OCI-LY3 (cell line): ENCODE results near the gene CAPS2.

Experiments
- H2AFZ ChIP-seq: fragments of 200-600, 300-600 bp; shearing (Covaris generic); 2 replicates; pipeline ENCODE4 v1.6.0; 2014; ENCODE audit warnings: antibody characterized with exemption, low read depth, low read length
- H3K27ac ChIP-seq: fragments of 200-600, 300-600 bp; sonication (generic); 2 replicates; pipeline ENCODE4 v1.5.1; 2014; ENCODE audit warnings: mild to moderate bottlenecking, low read length, moderate library complexity, mixed read lengths
- H3K27me3 ChIP-seq: fragments of 200-600, 300-600 bp; sonication (generic); 2 replicates; pipeline ENCODE4 v1.6.1; 2014; ENCODE audit warnings: low read depth, low read length, mixed read lengths
- H3K36me3 ChIP-seq: fragments of 200-600, 300-600 bp; sonication (generic); replicated peaks from 2 replicates; pipeline ENCODE3; 2014; ENCODE audit warnings: low read depth, low read length, mixed read lengths
- H3K4me1 ChIP-seq: fragments of 300-600, 200-600 bp; sonication (generic); 2 replicates; pipeline ENCODE4 v1.6.1; 2014; ENCODE audit warnings: low read length, mixed read lengths
- H3K4me2 ChIP-seq: fragments of 200-600, 300-600 bp; sonication (generic); 2 replicates; pipeline ENCODE4 v1.6.1; 2014; ENCODE audit warnings: low read length, mixed read lengths
- H3K4me3 ChIP-seq: fragments of 300-600, 200-600 bp; sonication (generic); 2 replicates; pipeline ENCODE4 v1.5.1; 2014; ENCODE audit warnings: antibody characterized with exemption, mild to moderate bottlenecking, low read length, moderate library complexity
- H3K79me2 ChIP-seq: fragments of 300-600, 200-600 bp; shearing (Covaris generic); 2 replicates; pipeline ENCODE4 v1.6.1; 2014; ENCODE audit warnings: mild to moderate bottlenecking, low read length, mixed read lengths
- H3K9ac ChIP-seq: fragments of 300-600, 200-600 bp; shearing (Covaris generic); 2 replicates; pipeline ENCODE4 v1.6.0; 2014; ENCODE audit warnings: mild to moderate bottlenecking, low read length, moderate library complexity
- H3K9me3 ChIP-seq: fragments of 200-600, 300-600 bp; shearing (Covaris generic); 2 replicates; pipeline ENCODE4 v1.6.1; 2014; ENCODE audit warnings: low read length, mixed read lengths; ENCODE audit not compliant: insufficient read depth
- H4K20me1 ChIP-seq: fragments of 200-600, 300-600 bp; sonication (generic); 2 replicates; pipeline ENCODE4 v1.6.1; 2016; ENCODE audit warnings: low read length, mixed read lengths; ENCODE audit not compliant: insufficient read depth
- EZH2phosphoT487 ChIP-seq: fragments of 200-600 bp; shearing (Covaris generic); IDR thresholded peaks from 2 replicates; pipeline ENCODE4 v1.6.1; 2018; ENCODE audit warnings: antibody characterized with exemption, mixed run types, low read depth
- TF ChIP-seq, protein P1 (sequence below): fragments of 200-600, 300-600 bp; sonication (generic); IDR thresholded peaks from 2 replicates; pipeline ENCODE4 v1.5.1; 2014; ENCODE audit warnings: antibody characterized with exemption, low read length, low read depth

Gene CAPS2

GRCh38 chr12:75239987-75240386 lies 90.1 kb downstream of the CAPS2 start:
- Histone ChIP-seq H3K4me2 (no peak overlapping the region), H3K4me1 (no peaks in the 10 kb centered on the region), H3K27ac (no peak overlapping the region), H3K27me3 (no peaks in the 10 kb centered on the region), H3K79me2 (no peaks in the 10 kb centered on the region), H4K20me1 (no peaks in the 10 kb centered on the region), H2AFZ (no peak overlapping the region), H3K9me3 (no peaks in the 10 kb centered on the region), H3K36me3 (no peaks in the 10 kb centered on the region), H3K4me3 (no peak overlapping the region), H3K9ac (no peak overlapping the region)
- TF ChIP-seq, protein P1, sequence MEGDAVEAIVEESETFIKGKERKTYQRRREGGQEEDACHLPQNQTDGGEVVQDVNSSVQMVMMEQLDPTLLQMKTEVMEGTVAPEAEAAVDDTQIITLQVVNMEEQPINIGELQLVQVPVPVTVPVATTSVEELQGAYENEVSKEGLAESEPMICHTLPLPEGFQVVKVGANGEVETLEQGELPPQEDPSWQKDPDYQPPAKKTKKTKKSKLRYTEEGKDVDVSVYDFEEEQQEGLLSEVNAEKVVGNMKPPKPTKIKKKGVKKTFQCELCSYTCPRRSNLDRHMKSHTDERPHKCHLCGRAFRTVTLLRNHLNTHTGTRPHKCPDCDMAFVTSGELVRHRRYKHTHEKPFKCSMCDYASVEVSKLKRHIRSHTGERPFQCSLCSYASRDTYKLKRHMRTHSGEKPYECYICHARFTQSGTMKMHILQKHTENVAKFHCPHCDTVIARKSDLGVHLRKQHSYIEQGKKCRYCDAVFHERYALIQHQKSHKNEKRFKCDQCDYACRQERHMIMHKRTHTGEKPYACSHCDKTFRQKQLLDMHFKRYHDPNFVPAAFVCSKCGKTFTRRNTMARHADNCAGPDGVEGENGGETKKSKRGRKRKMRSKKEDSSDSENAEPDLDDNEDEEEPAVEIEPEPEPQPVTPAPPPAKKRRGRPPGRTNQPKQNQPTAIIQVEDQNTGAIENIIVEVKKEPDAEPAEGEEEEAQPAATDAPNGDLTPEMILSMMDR = no peak
- TF ChIP-seq EZH2phosphoT487 = no peak

DNA sequence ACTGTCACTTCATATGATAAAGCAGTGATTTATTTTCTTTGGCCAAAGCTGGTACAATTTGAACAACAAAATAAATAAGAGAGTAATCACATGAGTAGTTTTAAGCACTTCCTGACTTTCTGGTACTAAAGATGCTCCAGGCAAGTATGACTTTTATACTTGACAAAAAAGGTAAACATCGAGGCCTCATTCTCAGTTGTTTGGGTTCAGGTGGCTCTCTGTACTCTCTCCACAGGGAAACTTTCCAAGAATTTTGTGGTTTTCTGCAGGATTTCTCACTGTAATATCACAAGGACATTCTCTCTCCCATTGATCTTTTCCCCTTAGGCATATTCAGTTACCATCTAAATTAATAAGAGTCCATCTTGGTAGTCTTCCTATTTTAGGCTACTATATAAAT lies 93.9 kb downstream of the CAPS2 start:
- H3K4me3 ChIP-seq = no peak overlapping the region
- no peaks in the 10 kb centered on the region for H3K9me3 ChIP-seq
- H3K4me2 ChIP-seq = no peak overlapping the region
- no peaks in the 10 kb centered on the region for H3K4me1 ChIP-seq
- H3K9ac ChIP-seq = no peak overlapping the region
- TF ChIP-seq, protein P1 = no peak
- TF ChIP-seq EZH2phosphoT487 = no peak
- H3K27me3 ChIP-seq = no peaks in the 10 kb centered on the region
- H3K79me2 ChIP-seq = no peaks in the 10 kb centered on the region
- H3K27ac ChIP-seq = no peak overlapping the region
- no peaks in the 10 kb centered on the region for H4K20me1 ChIP-seq
- no peaks in the 10 kb centered on the region for H3K36me3 ChIP-seq
- no peak overlapping the region; the same call in 1 of the 2 replicates for H2AFZ ChIP-seq

GRCh38 chr12:75227132-75227531 lies 103.0 kb downstream of the CAPS2 start:
- no peaks in the 10 kb centered on the region for H4K20me1 ChIP-seq
- H3K27ac ChIP-seq = no peak overlapping the region
- H3K9me3 ChIP-seq = peaks cover 4% of the 10 kb centered on the region; the same call in 1 of the 2 replicates
- H3K9ac ChIP-seq = no peak overlapping the region
- no peak overlapping the region for H2AFZ ChIP-seq
- no peak for TF ChIP-seq EZH2phosphoT487
- TF ChIP-seq, protein P1 = no peak
- H3K79me2 ChIP-seq = no peaks in the 10 kb centered on the region
- no peak overlapping the region for H3K4me2 ChIP-seq
- no peaks in the 10 kb centered on the region for H3K4me1 ChIP-seq
- H3K36me3 ChIP-seq = no peaks in the 10 kb centered on the region
- H3K4me3 ChIP-seq = no peak overlapping the region
- no peaks in the 10 kb centered on the region for H3K27me3 ChIP-seq
